Measurements from ENCODE around the gene FERMT2.

- TF ChIP-seq CTCF (IDR thresholded peaks at IDR 0.05; ENCODE audit: low read depth, low read length, missing input control) (no peak), TAF1 (conservative IDR thresholded peaks at IDR 0.05) (no peak), ATF3 (IDR thresholded peaks at IDR 0.05) (no peak), RAD21 (IDR thresholded peaks at IDR 0.05) (no peak), JUND (IDR thresholded peaks at IDR 0.05) (no peak), MAX (IDR thresholded peaks at IDR 0.05) (no peak), ZBTB33 (IDR thresholded peaks at IDR 0.05) (no peak), GABPA (IDR thresholded peaks at IDR 0.05 in 1 of 2, conservative IDR thresholded peaks at IDR 0.05 in 1 of 2) (no peak), FOXA1 (IDR thresholded peaks at IDR 0.05) (no peak)
Observed at GRCh38 chr14:52939427-52939826, 11.4 kb downstream of the FERMT2 start.
